ENCODE data around the gene GUCY1A2. TPM values are rescaled to one million over a fixed set of nuclear protein-coding genes. Genes with fewer than 3 reads are reported as not detected.
"Not testable (repeated sequence)": the region's sequence is repeated elsewhere in the genome, so short reads cannot be mapped to it uniquely, and the experiment has no call there.

Gene GUCY1A2
- total RNA-seq, 4 donors from 2014 or later = 2.9 to 8.6 (median 6.4) TPM

DNA sequence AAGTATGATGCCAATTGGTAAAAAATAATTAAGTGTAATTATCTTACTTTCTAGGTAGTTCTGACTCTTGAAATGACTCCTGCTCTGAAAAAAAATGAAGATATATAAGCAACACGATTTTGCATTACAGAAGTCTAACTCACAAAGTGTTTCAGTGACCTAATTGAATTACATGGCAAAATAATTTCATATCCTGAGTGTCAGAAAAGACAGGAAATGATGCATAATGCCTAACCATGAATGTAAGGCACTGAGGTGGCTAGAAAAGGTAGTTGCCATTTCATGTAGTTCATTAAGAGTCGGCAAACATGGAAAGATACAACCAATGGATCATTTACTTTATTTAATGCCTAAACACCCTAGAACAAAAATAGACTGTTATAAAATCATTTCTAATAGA is 113.5 kb downstream of the GUCY1A2 start:
- no peaks in the 10 kb centered on the region for H3K9me3 ChIP-seq
- H3K4me1 ChIP-seq = no peaks in the 10 kb centered on the region
- no peaks in the 10 kb centered on the region for H3K36me3 ChIP-seq
- no peak for DNase-seq
- intact Hi-C loops (cut with DNase I; ENCODE audit: low total_unique reads) (no loop called here), in situ Hi-C loops (cut with MboI; ENCODE audit: low sequenced_read_pairs in 4 of 4) (no loop called here)
- no peak for ATAC-seq
- TF ChIP-seq, protein P1, sequence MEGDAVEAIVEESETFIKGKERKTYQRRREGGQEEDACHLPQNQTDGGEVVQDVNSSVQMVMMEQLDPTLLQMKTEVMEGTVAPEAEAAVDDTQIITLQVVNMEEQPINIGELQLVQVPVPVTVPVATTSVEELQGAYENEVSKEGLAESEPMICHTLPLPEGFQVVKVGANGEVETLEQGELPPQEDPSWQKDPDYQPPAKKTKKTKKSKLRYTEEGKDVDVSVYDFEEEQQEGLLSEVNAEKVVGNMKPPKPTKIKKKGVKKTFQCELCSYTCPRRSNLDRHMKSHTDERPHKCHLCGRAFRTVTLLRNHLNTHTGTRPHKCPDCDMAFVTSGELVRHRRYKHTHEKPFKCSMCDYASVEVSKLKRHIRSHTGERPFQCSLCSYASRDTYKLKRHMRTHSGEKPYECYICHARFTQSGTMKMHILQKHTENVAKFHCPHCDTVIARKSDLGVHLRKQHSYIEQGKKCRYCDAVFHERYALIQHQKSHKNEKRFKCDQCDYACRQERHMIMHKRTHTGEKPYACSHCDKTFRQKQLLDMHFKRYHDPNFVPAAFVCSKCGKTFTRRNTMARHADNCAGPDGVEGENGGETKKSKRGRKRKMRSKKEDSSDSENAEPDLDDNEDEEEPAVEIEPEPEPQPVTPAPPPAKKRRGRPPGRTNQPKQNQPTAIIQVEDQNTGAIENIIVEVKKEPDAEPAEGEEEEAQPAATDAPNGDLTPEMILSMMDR (IDR thresholded peaks at IDR 0.05 in 4 of 5, conservative IDR thresholded peaks at IDR 0.05 in 1 of 5) = no peak
- no peak for TF ChIP-seq POLR2A (IDR thresholded peaks at IDR 0.05)
- H3K27ac ChIP-seq = no peak overlapping the region
- H3K27me3 ChIP-seq = no peaks in the 10 kb centered on the region
- H3K4me3 ChIP-seq = no peak overlapping the region

DNA sequence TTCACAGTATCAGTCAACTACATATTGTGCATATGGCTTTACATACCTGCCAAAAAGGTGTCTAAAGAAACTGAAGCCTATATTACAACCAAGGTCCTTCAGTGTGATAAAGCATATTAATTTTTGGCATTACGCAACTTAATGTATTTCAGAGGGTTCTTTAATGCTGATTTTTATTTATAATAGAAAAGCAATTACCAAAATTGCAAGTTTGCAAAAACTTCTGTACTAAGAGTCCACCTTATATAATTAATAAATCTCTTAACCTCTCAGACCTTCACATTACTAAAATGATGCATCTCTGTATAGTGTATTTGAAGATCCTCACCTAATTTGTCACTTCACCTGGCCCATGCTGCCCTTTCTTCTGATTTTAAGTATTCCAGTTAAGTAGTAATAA is 128.6 kb downstream of the GUCY1A2 start:
- in situ Hi-C loops (cut with MboI; ENCODE audit: low sequenced_read_pairs in 4 of 4) = no loop called here
- DNase-seq = no peak
- intact Hi-C loops (cut with DNase I; ENCODE audit: low total_unique reads) = no loop called here

DNA sequence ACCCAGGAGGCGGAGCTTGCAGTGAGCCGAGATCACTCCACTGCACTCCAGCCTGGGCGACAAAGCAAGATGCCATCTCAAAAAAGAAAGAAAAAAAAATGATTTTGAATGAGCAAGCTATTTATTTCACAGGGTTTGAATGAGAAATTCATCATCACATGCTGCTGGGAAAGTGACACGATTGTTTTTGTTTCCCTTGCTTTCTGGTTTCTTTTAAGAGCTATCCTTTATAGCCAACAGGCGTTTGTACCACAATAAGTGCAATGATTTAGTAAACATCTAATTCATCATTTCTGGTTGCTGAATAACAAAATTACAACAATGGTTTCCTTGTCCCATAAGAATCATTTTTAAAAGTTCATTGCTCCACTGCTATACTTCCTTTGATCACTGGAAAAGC is 129.9 kb downstream of the GUCY1A2 start:
- Histone ChIP-seq H3K27me3 (no peaks in the 10 kb centered on the region), H3K27ac (no peak overlapping the region), H3K36me3 (no peaks in the 10 kb centered on the region), H3K4me1 (no peaks in the 10 kb centered on the region), H3K4me3 (no peak overlapping the region), H3K9me3 (no peaks in the 10 kb centered on the region)
- intact Hi-C loops (cut with DNase I; ENCODE audit: low total_unique reads) (no loop called here), in situ Hi-C loops (cut with MboI; ENCODE audit: low sequenced_read_pairs in 4 of 4) (no loop called here)
- ATAC-seq (no peak), DNase-seq (no peak)
- no peak for TF ChIP-seq POLR2A (IDR thresholded peaks at IDR 0.05)
- TF ChIP-seq, protein P1 (IDR thresholded peaks at IDR 0.05 in 4 of 5, conservative IDR thresholded peaks at IDR 0.05 in 1 of 5) = no peak

More for the DNA sequence above, 128.6 kb downstream of the GUCY1A2 start:
- Histone ChIP-seq H3K4me3 (no peak overlapping the region), H3K27me3 (no peaks in the 10 kb centered on the region), H3K4me1 (no peaks in the 10 kb centered on the region), H3K9me3 (no peaks in the 10 kb centered on the region), H3K27ac (no peak overlapping the region), H3K36me3 (no peaks in the 10 kb centered on the region)
- TF ChIP-seq POLR2A (IDR thresholded peaks at IDR 0.05) = no peak
- TF ChIP-seq, protein P1 (IDR thresholded peaks at IDR 0.05 in 4 of 5, conservative IDR thresholded peaks at IDR 0.05 in 1 of 5) = no peak
- ATAC-seq = no peak

DNA sequence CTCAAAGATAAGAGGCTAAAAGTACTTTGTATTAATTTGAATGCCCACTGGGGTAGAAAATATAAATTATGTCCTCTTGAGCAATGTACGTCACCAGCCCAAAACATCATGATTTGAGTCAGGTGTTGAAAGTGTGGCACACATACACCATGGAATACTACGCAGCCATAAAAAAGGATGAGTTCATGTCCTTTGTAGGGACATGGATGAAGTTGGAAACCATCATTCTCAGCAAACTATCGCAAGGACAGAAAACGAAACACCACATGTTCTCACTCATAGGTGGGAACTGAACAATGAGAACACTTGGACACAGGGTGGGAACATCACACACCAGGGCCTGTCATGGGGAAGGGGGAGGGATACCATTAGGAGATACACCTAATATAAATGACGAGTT is 134.6 kb downstream of the GUCY1A2 start:
- intact Hi-C loops (cut with DNase I; ENCODE audit: low total_unique reads); H3K9me3 ChIP-seq; DNase-seq; H3K4me3 ChIP-seq; H3K4me1 ChIP-seq; in situ Hi-C loops (cut with MboI; ENCODE audit: low sequenced_read_pairs in 4 of 4); H3K27me3 ChIP-seq; H3K36me3 ChIP-seq; ATAC-seq; H3K27ac ChIP-seq: not testable (repeated sequence)

DNA sequence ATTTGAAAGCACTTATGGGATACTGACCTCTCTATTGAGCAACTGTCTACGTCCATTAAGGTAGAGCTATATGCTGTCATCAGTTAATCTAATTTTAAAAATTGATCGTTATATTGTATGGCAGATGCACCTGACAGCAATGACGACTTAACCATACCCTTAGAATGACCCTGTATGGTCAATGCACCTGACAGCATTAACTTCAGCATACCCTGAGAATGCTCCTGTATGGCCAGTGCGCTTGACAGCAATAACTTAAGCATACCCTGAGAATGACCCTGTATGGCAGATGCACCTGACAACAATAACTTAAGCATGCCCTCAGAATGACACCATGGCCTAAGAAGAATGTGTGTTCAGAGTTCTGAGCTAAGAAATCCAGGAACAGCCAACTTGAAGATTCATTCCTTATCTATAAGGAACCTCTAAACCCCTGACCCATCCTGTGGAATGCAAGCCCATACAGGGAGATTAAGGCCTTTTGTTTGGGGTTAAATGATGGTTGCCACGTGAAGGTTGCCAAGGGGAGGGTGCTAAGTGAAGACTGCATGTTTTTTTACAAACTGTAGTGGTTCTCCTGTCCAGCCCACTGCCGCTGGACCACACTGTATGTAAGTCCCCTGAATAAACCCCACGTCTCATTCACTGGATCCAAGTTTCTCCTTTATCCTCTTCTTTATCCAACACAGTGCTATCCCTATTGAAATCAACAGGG is 138.3 kb downstream of the GUCY1A2 start:
- Histone ChIP-seq H3K27ac (no peak overlapping the region), H3K27me3 (no peaks in the 10 kb centered on the region), H3K9me3 (no peaks in the 10 kb centered on the region), H3K4me1 (no peaks in the 10 kb centered on the region), H3K36me3 (no peaks in the 10 kb centered on the region), H3K4me3 (no peak overlapping the region)
- no peak for DNase-seq
- intact Hi-C loops (cut with DNase I; ENCODE audit: low total_unique reads) = no loop called here
- in situ Hi-C loops (cut with MboI; ENCODE audit: low sequenced_read_pairs in 4 of 4) = no loop called here
- TF ChIP-seq, protein P1 (IDR thresholded peaks at IDR 0.05 in 4 of 5, conservative IDR thresholded peaks at IDR 0.05 in 1 of 5) = no peak
- no peak for TF ChIP-seq POLR2A (IDR thresholded peaks at IDR 0.05)
- no peak for ATAC-seq
